Regular cardiac myocyte (primary cell): ENCODE results near the gene NRG2. TPM values are rescaled to one million over a fixed set of nuclear protein-coding genes. Genes with fewer than 3 reads are reported as not detected.

Experiments
- total RNA-seq: library from RNA; depleted of rRNA; stranded (reverse); fragments of >200 nt; gene quantifications from 2 replicates; pipeline ENCODE4 v1.2.3, GENCODE V29; 2014

The NRG2 gene
- 0.56 and 0.77 TPM in 2 replicates for total RNA-seq

GRCh38 chr5:140042643-140043507 lies at the start of gene NRG2:
Gene NRG2 (minus strand): TSS chr5:140043299.

Other genes starting within 250 kb of the NRG2 start
- gene PSD2, start 247.5 kb downstream of the NRG2 start, total RNA-seq, result under 0.01 and 0.28 TPM in 2 replicates
- gene PURA, start 70.8 kb upstream of the NRG2 start, total RNA-seq, result 16.9 and 22.6 TPM in 2 replicates
- gene IGIP, start 82.6 kb upstream of the NRG2 start, total RNA-seq, result 7.7 and 16.9 TPM in 2 replicates
- 8.4 and 16.9 TPM in 2 replicates for gene CYSTM1, start 131.9 kb upstream of the NRG2 start, total RNA-seq